AG09309 (cell line): ENCODE data around the gene SIRPB1.
"Not testable (repeated sequence)": the region's sequence is repeated elsewhere in the genome, so short reads cannot be mapped to it uniquely, and the experiment has no call there.

Experiments
- DNase-seq: peaks from one replicate; pipeline ENCODE4 v3.0.0-alpha.2; 2010; ENCODE audit warnings: low read depth
- H3K4me3 ChIP-seq: 2 replicates; pipeline ENCODE4 v1.5.1; 2011; ENCODE audit warnings: mild to moderate bottlenecking, low read depth, low read length, moderate library complexity; ENCODE audit not compliant: control insufficient read depth
- CTCF ChIP-seq: IDR thresholded peaks from 2 replicates; pipeline ENCODE4 v1.5.1; 2011; ENCODE audit warnings: mild to moderate bottlenecking, low read depth, low read length, inconsistent platforms; ENCODE audit not compliant: insufficient read depth, control insufficient read depth; ENCODE audit errors: missing control alignments

SIRPB1 gene

GRCh38 chr20:1616858-1617434, 2.9 kb downstream of the SIRPB1 start:
- DNase-seq: no peak
- H3K4me3 ChIP-seq: no peak overlapping the region
- no peak for TF ChIP-seq CTCF

GRCh38 chr20:1610404-1610803, 9.4 kb downstream of the SIRPB1 start:
- not testable (repeated sequence) for DNase-seq, H3K4me3 ChIP-seq

- not testable (repeated sequence) for DNase-seq, H3K4me3 ChIP-seq
Observed at GRCh38 chr20:1608678-1609347, 11.0 kb downstream of the SIRPB1 start.

- DNase-seq: no peak
- TF ChIP-seq CTCF: no peak
- H3K4me3 ChIP-seq: no peak overlapping the region
Observed at GRCh38 chr20:1600736-1601135, 19.1 kb downstream of the SIRPB1 start.

GRCh38 chr20:1595333-1595732, 24.5 kb downstream of the SIRPB1 start:
- no peak overlapping the region for H3K4me3 ChIP-seq
- no peak for TF ChIP-seq CTCF
- DNase-seq: no peak

GRCh38 chr20:1588533-1589460, 31.0 kb downstream of the SIRPB1 start:
- H3K4me3 ChIP-seq: no peak overlapping the region
- no peak for DNase-seq
- TF ChIP-seq CTCF: no peak

GRCh38 chr20:1587781-1588532, 31.9 kb downstream of the SIRPB1 start:
- H3K4me3 ChIP-seq: no peak overlapping the region
- no peak for DNase-seq
- TF ChIP-seq CTCF: no peak
